Thyroid gland (tissue), 4 donors: ENCODE measurements around the gene OSR1.

Experiments used
- CTCF ChIP-seq, 6 experiments: fragments of 200-600 bp in 3 of 6; fragments of 450-650 bp in 3 of 6; sonication (generic) in 3 of 6; IDR thresholded peaks; one replicate each; pipeline ENCODE4 v1.5.1; 2016 to 2019; ENCODE audit warnings: antibody characterized with exemption in 6 of 6, mild to moderate bottlenecking in 2 of 6, inconsistent platforms in 1 of 6, moderate library complexity in 1 of 6
- POLR2A ChIP-seq, 2 donors: fragments of 450-650 bp; IDR thresholded peaks; one replicate each; pipeline ENCODE4 v1.6.1; 2017; ENCODE audit warnings: antibody characterized with exemption in 2 of 2, mild to moderate bottlenecking in 2 of 2, moderate library complexity in 1 of 2

- no peak for TF ChIP-seq CTCF (IDR thresholded peaks at IDR 0.05)
- no peak for TF ChIP-seq POLR2A (IDR thresholded peaks at IDR 0.05)
Measured at GRCh38 chr2:19346983-19347618, 11.3 kb downstream of the OSR1 start.
